CD14-positive monocyte (primary cell): ENCODE measurements around the gene GPR132. TPM values are rescaled to one million over a fixed set of nuclear protein-coding genes. Genes with fewer than 3 reads are reported as not detected.

Experiments used
- DNase-seq, 3 donors: peaks; one replicate each; pipeline ENCODE4 v3.0.0-alpha.2; 2011 to 2022
- H2AFZ ChIP-seq: 2 replicates; pipeline ENCODE4 v1.6.0; 2012; ENCODE audit warnings: mild to moderate bottlenecking, low read depth, low read length, inconsistent platforms; ENCODE audit not compliant: insufficient read depth, poor library complexity, severe bottlenecking
- H3K27ac ChIP-seq, 2 donors: 1 replicate in 1 of 2; 2 replicates in 1 of 2; pipeline ENCODE4 v1.5.1; 2012 to 2013; ENCODE audit warnings: low read length in 2 of 2, control low read depth in 1 of 2, inconsistent platforms in 1 of 2, low read depth in 1 of 2, mild to moderate bottlenecking in 1 of 2
- H3K27me3 ChIP-seq, 2 donors: one replicate each; pipeline versions ENCODE4 v1.6.0 to v1.6.1; 2011 to 2013; ENCODE audit warnings: low read length in 2 of 2; ENCODE audit not compliant: control insufficient read depth in 2 of 2, insufficient read depth in 2 of 2
- H3K36me3 ChIP-seq, 2 donors: replicated peaks in 1 of 2; 1 replicate in 1 of 2; 2 replicates in 1 of 2; pipeline versions ENCODE4 v1.5.1 to v1.6.1; 2012 to 2013; ENCODE audit warnings: low read length in 2 of 2, control low read depth in 1 of 2, inconsistent platforms in 1 of 2, mild to moderate bottlenecking in 1 of 2; ENCODE audit not compliant: insufficient read depth in 2 of 2, control insufficient read depth in 1 of 2
- H3K4me1 ChIP-seq, 2 donors: 1 replicate in 1 of 2; 2 replicates in 1 of 2; pipeline versions ENCODE4 v1.5.1 to v1.6.1; 2012 to 2013; ENCODE audit warnings: low read length in 2 of 2, control low read depth in 1 of 2, inconsistent platforms in 1 of 2, mild to moderate bottlenecking in 1 of 2, moderate library complexity in 1 of 2; ENCODE audit not compliant: insufficient read depth in 2 of 2, control insufficient read depth in 1 of 2
- H3K4me2 ChIP-seq: replicated peaks from 2 replicates; pipeline ENCODE3; 2012; ENCODE audit warnings: low read length, moderate library complexity, mild to moderate bottlenecking; ENCODE audit not compliant: poor library complexity, severe bottlenecking; ENCODE audit errors: extremely low read depth
- H3K4me3 ChIP-seq, 3 experiments: fragments of 200-600 bp in 1 of 3; sonication (generic) in 1 of 3; replicated peaks in 1 of 3; 1 replicate in 2 of 3; 2 replicates in 1 of 3; pipeline ENCODE4 v1.5.1; 2011 to 2013; ENCODE audit warnings: low read length in 3 of 3, mild to moderate bottlenecking in 3 of 3, control low read depth in 2 of 3, low read depth in 2 of 3, inconsistent platforms in 1 of 3, moderate library complexity in 1 of 3
- H3K79me2 ChIP-seq: 2 replicates; pipeline ENCODE4 v1.6.0; 2012; ENCODE audit warnings: mild to moderate bottlenecking, control low read depth, inconsistent platforms, low read length, moderate library complexity; ENCODE audit not compliant: insufficient read depth
- H3K9ac ChIP-seq: 2 replicates; pipeline ENCODE4 v1.6.0; 2017; ENCODE audit warnings: low read length, mild to moderate bottlenecking; ENCODE audit not compliant: insufficient read depth, poor library complexity, severe bottlenecking
- H3K9me3 ChIP-seq, 2 donors: replicated peaks in 1 of 2; 1 replicate in 1 of 2; 2 replicates in 1 of 2; pipeline versions ENCODE4 v1.5.1 to v1.6.1; 2012 to 2013; ENCODE audit warnings: low read length in 2 of 2, control low read depth in 1 of 2; ENCODE audit not compliant: control insufficient read depth in 1 of 2, insufficient read depth in 1 of 2
- H4K20me1 ChIP-seq: 2 replicates; pipeline ENCODE4 v1.6.0; 2012; ENCODE audit warnings: mild to moderate bottlenecking, low read length, control low read depth, moderate library complexity; ENCODE audit not compliant: insufficient read depth
- H3K27ac Mint-ChIP-seq, 7 donors: one replicate each; pipeline ENCODE4 v1.8.0; 2020; ENCODE audit warnings: mild to moderate bottlenecking in 7 of 7, mixed read lengths in 7 of 7, moderate library complexity in 6 of 7, inconsistent platforms in 2 of 7
- H3K27me3 Mint-ChIP-seq, 3 donors: one replicate each; pipeline ENCODE4 v1.8.0; 2021 to 2022; ENCODE audit warnings: low read depth in 3 of 3, mild to moderate bottlenecking in 3 of 3, mixed read lengths in 3 of 3, moderate library complexity in 3 of 3, inconsistent platforms in 1 of 3
- H3K36me3 Mint-ChIP-seq, 2 donors: one replicate each; pipeline ENCODE4 v1.8.0; 2020; ENCODE audit warnings: mixed read lengths in 2 of 2, inconsistent platforms in 1 of 2, mild to moderate bottlenecking in 1 of 2
- H3K4me1 Mint-ChIP-seq: one replicate; pipeline ENCODE4 v1.8.0; 2020; ENCODE audit warnings: mild to moderate bottlenecking, mixed read lengths
- H3K4me3 Mint-ChIP-seq, 2 donors: one replicate each; pipeline ENCODE4 v1.8.0; 2020; ENCODE audit warnings: mild to moderate bottlenecking in 2 of 2, mixed read lengths in 2 of 2, moderate library complexity in 1 of 2
- H3K9me3 Mint-ChIP-seq, 7 donors: one replicate each; pipeline ENCODE4 v1.8.0; 2020 to 2022; ENCODE audit warnings: mixed read lengths in 7 of 7, mild to moderate bottlenecking in 6 of 7, moderate library complexity in 6 of 7, inconsistent platforms in 2 of 7
- WGBS: methylation state at CpG from one replicate; pipeline ENCODE4 v1.1.5; 2013; ENCODE audit warnings: missing lambda C conversion rate; ENCODE audit not compliant: insufficient coverage; 5-methylcytosine and 5-hydroxymethylcytosine counted together
- intact Hi-C, 2 donors: fragments of 100-400 bp; cut with micrococcal nuclease; formaldehyde crosslinking; loops; one replicate each; pipeline versions ENCODE4 v1.15.0 to v1.15.1; 2023
- polyA plus RNA-seq, 3 donors: library from polyadenylated mRNA; depleted of rRNA in 1 of 3; unstranded in 2 of 3; stranded (reverse) in 1 of 3; fragments of 300-500 nt in 2 of 3; fragments of >200 nt in 1 of 3; fragmentation: Illumina TruSeq in 2 of 3; gene quantifications; 1 replicate in 2 of 3; 2 replicates in 1 of 3; pipeline ENCODE4 v1.2.3, GENCODE V29; 2012 to 2021
- small RNA-seq: library from RNA; depleted of rRNA; stranded (forward); fragments of <200 nt; gene quantifications from one replicate; pipeline ENCODE3, GENCODE V24; 2012; ENCODE audit warnings: low read depth; ENCODE audit not compliant: insufficient read length
- TF ChIP-seq, protein P1 (sequence below): fragments of 200-600 bp; IDR thresholded peaks from one replicate; pipeline ENCODE4 v1.8.0; 2022; ENCODE audit warnings: antibody characterized with exemption, mild to moderate bottlenecking

The GPR132 gene
- polyA plus RNA-seq, 3 donors, result 6.3 to 19.0 (median 13.0) TPM

DNA sequence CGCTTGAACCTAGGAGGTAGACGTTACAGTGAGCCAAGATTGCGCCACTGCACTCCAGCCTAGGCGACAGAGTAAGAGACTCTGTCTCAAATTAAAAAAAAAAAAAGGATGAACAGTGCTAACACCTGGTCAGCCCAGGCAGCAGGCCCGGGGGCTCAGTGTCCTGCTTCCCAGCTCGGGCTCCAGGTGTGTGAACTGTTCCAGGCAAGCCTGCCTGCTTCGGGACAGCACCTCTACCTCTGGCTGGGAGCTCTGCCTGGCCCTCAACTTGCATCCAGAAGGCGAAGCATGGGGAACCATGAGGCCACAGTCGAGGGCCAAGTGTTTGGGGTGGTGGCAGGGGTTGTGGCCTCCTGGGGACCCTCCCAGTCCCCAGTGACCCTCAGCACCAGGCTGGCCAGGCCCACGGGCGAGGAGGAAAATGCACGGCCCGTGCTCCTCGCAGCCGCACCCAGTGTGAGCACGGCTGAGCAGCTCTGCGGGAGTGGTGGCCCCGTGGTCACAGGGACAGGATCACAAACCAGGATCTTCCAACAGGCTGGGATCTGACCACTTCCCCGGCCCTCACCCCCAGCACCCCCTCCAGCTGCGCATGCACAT lies 59.8 kb downstream of the GPR132 start:
- peaks cover 26 to 42% of the 10 kb centered on the region in 2 donors for H3K36me3 Mint-ChIP-seq
- Histone ChIP-seq H3K4me1 (no peaks in the 10 kb centered on the region), H3K9me3 (no peaks in the 10 kb centered on the region), H3K36me3 (peaks cover 28 to 41% of the 10 kb centered on the region in 2 donors), H4K20me1 (no peaks in the 10 kb centered on the region), H3K4me2 (no peak overlapping the region), H2AFZ (no peak overlapping the region), H3K27ac (no peak overlapping the region), H3K79me2 (peaks cover 21% of the 10 kb centered on the region), H3K9ac (no peak overlapping the region), H3K4me3 (no peak overlapping the region), H3K27me3 (no peaks in the 10 kb centered on the region)
- peak overlapping the region in 1 of 7 donors; percentile 60 for H3K27ac Mint-ChIP-seq
- WGBS, result 78% methylated on average over 14 of the region's 20 CpGs
- H3K4me1 Mint-ChIP-seq, result no peaks in the 10 kb centered on the region
- intact Hi-C loops, result loop anchor here in 1 of 2 donors (10.0 kb wide), 1 partner anchor 871 kb away; the partner anchor contains the start of gene KIF26A
- H3K27me3 Mint-ChIP-seq, result no peaks in the 10 kb centered on the region
- TF ChIP-seq, protein P1, sequence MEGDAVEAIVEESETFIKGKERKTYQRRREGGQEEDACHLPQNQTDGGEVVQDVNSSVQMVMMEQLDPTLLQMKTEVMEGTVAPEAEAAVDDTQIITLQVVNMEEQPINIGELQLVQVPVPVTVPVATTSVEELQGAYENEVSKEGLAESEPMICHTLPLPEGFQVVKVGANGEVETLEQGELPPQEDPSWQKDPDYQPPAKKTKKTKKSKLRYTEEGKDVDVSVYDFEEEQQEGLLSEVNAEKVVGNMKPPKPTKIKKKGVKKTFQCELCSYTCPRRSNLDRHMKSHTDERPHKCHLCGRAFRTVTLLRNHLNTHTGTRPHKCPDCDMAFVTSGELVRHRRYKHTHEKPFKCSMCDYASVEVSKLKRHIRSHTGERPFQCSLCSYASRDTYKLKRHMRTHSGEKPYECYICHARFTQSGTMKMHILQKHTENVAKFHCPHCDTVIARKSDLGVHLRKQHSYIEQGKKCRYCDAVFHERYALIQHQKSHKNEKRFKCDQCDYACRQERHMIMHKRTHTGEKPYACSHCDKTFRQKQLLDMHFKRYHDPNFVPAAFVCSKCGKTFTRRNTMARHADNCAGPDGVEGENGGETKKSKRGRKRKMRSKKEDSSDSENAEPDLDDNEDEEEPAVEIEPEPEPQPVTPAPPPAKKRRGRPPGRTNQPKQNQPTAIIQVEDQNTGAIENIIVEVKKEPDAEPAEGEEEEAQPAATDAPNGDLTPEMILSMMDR, result no peak
- no peak for DNase-seq
- H3K4me3 Mint-ChIP-seq, result no peak overlapping the region
- peaks cover 0 to 2% (median 0%) of the 10 kb centered on the region in 7 donors for H3K9me3 Mint-ChIP-seq

Small RNA genes within 50 kb of the gene (small RNA-seq; reads per million reads assigned to genes)
- gene AL512356.2, result not detected

Other genes with a start within 250 kb of the GPR132 start
- gene CEP170B, start 200.2 kb downstream of the GPR132 start, polyA plus RNA-seq, result under 1 TPM in 1 of 3 donors, not detected in 2; 0.09 TPM
- gene PLD4, start 140.6 kb downstream of the GPR132 start, polyA plus RNA-seq, result 10 to 100 TPM; 12.2 to 15.5 (median 15.1) TPM
- under 1 TPM in 1 of 3 donors, not detected in 2; 0.01 TPM for gene AHNAK2, start 87.1 kb downstream of the GPR132 start, polyA plus RNA-seq
- under 1 TPM; 0.62 to 0.76 (median 0.63) TPM for gene CLBA1, start 79.6 kb downstream of the GPR132 start, polyA plus RNA-seq
- gene CDCA4, start 44.3 kb downstream of the GPR132 start, polyA plus RNA-seq, result 10 to 100 TPM in 2 of 3 donors, 1 to 10 TPM in 1; 8.6 to 12.0 (median 11.6) TPM
- 1 to 10 TPM in 1 of 3 donors, not detected in 2; 1.2 TPM for gene JAG2, start 103.3 kb upstream of the GPR132 start, polyA plus RNA-seq
- gene NUDT14, start 115.9 kb upstream of the GPR132 start, polyA plus RNA-seq, result 10 to 100 TPM; 22.0 to 37.4 (median 23.9) TPM
- 10 to 100 TPM in 1 of 3 donors, 1 to 10 TPM in 2; 1.3 to 24.4 (median 6.3) TPM for gene BTBD6, start 183.1 kb upstream of the GPR132 start, polyA plus RNA-seq
- gene BRF1, start 235.6 kb upstream of the GPR132 start, polyA plus RNA-seq, result 10 to 100 TPM in 1 of 3 donors, 1 to 10 TPM in 2; 2.3 to 20.5 (median 2.5) TPM
- 10 to 100 TPM in 1 of 3 donors, 1 to 10 TPM in 2; 3.1 to 87.0 (median 3.7) TPM for gene PACS2, start 249.3 kb upstream of the GPR132 start, polyA plus RNA-seq